Dedifferentiated amniotic fluid mesenchymal stem cell (primary cell): ENCODE data around the gene SKAP1.
"Not testable (repeated sequence)": the region's sequence is repeated elsewhere in the genome, so short reads cannot be mapped to it uniquely, and the experiment has no call there.

ENCODE experiments used
- DNase-seq: peaks from one replicate; pipeline ENCODE4 v3.0.0-alpha.2; 2016; ENCODE audit errors: extremely low spot score

The SKAP1 gene

DNA sequence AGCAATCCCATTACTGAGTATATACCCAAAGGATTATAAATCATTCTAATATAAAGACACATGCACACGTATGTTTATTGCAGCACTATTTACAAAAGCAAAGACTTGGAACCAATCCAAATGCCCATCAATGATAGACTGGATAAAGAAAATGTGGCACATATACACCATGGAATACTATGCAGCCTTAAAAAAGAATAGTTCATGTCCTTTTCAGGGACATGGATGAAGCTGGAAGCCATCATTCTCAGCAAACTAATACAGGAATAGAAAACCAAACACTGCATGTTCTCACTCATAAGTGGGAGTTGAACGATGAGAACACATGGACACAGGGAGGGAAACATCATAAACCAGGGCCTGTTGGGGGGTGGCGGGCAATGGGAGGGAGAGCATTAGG is 19.3 kb upstream of the SKAP1 start:
- DNase-seq = not testable (repeated sequence)

GRCh38 chr17:48445248-48445620 is 15.2 kb upstream of the SKAP1 start:
- no peak for DNase-seq

DNA sequence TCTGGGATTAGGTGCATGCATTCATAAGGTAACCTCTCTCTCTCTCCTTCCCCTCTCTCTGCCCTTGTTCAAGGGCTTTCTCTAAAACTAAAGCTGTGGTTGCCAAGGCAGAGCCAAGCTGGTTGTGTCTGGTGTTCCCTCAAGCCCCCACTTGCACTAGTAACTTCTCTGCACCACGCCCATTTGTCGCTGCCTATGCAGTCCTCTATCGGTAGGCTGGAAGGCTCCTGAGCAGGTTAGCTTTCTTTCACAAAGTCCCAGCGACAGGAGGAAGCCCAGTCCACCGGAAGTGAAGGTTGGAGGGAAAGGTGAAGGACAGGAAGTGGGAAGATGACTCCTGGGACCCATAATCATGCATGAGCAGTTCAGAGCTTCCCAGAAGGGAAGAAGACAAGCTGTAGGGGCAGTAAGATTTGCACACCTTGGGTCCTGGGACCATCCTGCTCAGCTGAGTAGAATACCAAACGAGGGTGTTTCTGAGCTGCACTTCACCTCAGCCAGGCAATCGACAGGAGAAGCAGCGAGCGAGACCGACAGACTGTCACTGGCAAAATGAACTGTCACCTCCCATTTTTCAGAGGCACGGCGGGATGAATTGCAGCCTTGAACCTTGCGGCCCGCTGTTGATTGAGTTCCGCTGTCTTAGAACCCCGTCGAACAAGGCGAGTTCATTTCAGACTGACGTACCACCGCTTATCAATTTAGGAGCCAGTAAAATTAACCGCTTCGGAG is 14.7 kb upstream of the SKAP1 start:
- DNase-seq = no peak

DNA sequence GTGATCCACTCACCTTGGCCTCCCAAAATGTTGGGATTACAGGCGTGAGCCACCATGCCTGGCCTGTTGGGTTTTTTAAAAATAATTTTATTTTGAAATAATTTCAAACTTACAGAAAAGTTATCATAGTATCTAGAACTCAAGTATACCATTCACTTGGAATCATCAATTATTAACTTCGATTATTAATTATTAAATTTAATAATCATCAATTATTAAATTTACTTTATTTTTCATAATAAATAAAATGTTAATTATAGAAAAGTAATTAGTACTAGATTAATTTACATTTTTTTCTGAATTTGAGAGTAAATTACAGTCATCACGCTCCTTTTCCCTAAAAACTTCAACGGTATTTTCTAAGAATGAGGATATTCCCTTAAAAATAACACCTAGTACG is 13.7 kb upstream of the SKAP1 start:
- no peak for DNase-seq

DNA sequence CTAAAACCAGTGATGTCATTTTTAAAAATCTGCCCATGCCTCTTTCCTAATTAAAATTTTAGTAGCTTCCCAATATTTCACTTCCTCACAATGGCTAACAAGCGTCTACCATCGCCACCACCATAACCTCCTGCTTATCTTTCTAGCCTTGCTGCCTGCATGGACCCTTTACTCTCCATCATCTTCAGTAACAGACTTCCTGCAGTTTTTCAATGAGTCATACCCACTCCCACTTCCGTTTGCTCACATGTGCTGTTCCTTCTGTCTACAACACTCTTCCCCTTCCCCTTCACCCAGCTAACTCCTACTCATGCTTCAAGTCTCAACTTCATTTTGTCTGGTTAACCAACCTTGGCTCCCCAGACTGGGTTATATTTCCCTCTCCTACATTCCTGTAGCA is 12.8 kb upstream of the SKAP1 start:
- DNase-seq = no peak

DNA sequence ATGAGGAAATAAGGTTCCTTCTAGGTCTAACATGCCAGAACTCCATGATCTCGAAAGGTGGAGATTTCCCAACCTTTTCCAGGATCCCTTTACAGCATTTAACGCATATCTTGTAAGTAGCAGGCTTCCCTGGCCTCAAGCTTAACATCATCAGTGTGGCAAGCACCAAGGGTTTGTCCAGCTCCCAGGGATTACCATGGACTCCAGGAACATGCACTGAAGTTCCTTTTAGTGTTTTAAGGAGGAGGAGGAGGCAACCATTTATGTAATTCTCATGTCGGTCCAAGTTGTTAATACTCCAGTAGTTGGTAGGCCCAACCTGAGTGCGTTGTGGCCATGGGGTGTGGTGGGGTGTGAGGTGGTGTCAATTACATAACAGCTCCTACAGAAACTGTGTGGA is 11.8 kb upstream of the SKAP1 start:
- no peak for DNase-seq

GRCh38 chr17:48441231-48441711 is 11.3 kb upstream of the SKAP1 start:
- no peak for DNase-seq

DNA sequence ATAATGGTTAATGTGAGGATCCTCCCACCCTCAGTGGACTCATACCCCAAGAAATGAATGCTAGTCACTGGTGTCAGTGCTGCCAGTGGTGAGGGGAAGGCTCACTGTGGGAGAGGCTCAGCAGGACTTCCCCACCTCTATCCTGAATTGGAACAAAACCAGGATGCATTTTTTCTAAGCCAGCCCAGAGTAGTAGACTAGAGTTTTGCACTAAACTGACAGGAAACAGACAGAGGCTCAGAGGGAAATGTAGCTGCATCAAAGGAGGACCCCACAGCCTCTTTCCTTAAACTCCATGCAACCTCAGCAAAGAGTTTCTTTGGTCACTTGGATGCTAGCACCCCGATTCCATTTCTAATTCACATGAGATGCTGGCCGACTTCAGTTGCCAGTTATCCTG is 10.7 kb upstream of the SKAP1 start:
- no peak for DNase-seq

- DNase-seq = no peak
Observed at GRCh38 chr17:48439875-48440505, 10.0 kb upstream of the SKAP1 start.

GRCh38 chr17:48439110-48439850 is 9.3 kb upstream of the SKAP1 start:
- no peak for DNase-seq

- no peak for DNase-seq
Observed at GRCh38 chr17:48438516-48439061, 8.6 kb upstream of the SKAP1 start.

DNA sequence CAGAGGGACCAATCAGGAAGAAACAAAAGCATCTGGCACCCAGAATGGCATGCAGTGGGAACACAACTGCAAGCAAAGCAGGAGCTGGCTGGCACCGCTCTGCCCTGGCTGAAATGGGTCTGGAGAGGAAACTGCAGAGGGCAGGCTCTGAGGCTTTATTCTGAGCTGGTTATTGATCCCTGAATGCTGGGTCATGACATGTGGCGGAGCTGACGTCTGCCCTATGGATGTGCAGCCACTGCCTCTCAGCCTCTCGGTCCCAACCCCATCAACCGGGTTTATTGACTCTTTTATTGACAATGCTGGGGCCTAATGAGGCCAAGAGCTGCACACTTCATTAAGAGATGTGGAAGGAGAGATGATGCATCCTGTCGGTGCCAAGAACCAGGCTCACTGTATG is 3.9 kb upstream of the SKAP1 start:
- no peak for DNase-seq

- no peak for DNase-seq
Observed at GRCh38 chr17:48432820-48433775, 3.1 kb upstream of the SKAP1 start.

GRCh38 chr17:48429156-48429555 is 858 bp downstream of the SKAP1 start:
- no peak for DNase-seq

DNA sequence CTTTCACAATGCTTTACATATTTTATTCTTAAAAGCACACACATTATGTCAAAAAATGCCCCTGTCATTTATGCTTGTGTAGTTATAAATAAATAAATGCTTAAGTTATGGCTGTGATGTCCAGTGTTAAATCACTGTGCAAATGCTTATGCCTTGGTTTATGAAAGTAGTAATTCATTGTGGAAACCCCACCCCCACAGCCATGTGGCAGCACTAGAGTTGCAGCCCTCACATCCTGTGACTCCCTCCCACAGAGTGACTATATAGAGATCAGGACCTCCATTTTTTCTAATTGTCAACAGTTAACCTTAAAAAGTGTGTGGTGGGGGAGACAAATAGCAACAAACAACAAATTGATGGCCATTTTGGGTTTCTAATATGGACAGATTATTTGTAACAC is 2.4 kb downstream of the SKAP1 start:
- DNase-seq = no peak

DNA sequence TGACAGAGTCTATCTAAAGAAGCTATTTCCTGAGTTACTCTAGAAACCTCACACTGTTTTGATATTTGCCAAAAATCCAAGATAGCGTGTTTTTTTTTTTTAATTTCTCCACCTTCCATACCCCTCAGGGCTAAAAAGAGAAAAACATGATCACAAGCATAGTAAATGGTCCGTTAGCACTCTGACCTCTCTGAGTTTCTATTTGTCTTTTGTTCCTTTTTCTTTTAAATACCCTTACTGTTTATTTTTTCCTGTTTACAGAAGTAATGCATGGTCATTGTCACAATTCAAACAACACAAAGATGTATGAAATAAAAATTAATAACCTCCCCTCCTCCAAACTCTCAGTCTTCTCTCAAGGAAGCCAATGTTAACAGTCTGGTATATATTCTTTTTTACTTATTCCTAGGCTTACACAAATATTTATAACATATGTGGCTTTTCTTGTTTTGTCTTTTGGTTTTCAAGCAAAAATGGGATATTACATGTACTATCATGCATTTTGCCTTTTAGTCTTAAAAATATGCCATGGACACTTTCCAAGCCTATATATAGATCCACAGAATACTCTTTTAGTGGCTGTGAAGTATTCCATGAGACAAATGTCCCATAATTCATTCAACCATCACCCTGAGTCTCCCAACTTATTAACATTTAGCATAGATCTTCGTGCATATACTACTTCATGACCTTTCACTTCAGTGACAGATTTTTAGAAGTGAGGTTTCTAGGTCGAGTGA is 3.1 kb downstream of the SKAP1 start:
- DNase-seq = no peak

GRCh38 chr17:48426019-48426665 is 3.9 kb downstream of the SKAP1 start:
- DNase-seq = no peak

GRCh38 chr17:48422060-48422459 is 8.0 kb downstream of the SKAP1 start:
- DNase-seq = not testable (repeated sequence)

GRCh38 chr17:48420823-48421222 is 9.2 kb downstream of the SKAP1 start:
- DNase-seq = no peak

GRCh38 chr17:48416971-48417370 is 13.0 kb downstream of the SKAP1 start:
- DNase-seq = no peak
